ENCODE measurements around the gene MYPN.

Gene MYPN

GRCh38 chr10:68106656-68107055 lies 2.6 kb upstream of the MYPN start:
- Mint-ChIP-seq H3K4me1 (ENCODE audit: low read depth) (no peaks in the 10 kb centered on the region), H3K36me3 (ENCODE audit: low read depth) (no peaks in the 10 kb centered on the region), H3K27me3 (ENCODE audit: low read depth) (peaks cover 22% of the 10 kb centered on the region), H3K9me3 (no peaks in the 10 kb centered on the region), H3K27ac (no peak overlapping the region), H3K4me3 (no peak overlapping the region)

DNA sequence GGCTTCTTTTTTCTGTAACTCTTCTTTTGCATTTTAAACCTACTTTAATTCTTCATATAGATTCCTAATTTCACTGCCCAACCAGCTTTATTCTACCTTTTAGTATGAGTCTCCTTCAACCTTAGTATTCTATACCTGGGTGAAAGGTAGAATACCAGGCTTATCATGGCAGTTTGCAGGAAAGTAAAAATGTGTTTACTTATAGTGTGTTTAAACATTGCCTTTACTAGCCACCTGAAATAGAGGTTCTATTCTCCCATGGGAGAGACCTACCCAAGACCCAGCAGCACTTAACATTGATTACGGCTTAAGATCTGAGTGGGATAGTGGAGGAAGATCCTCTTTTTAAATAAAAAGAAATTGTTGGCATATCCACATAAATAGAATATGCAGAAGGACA lies 1.6 kb upstream of the MYPN start:
- no peaks in the 10 kb centered on the region for H3K4me1 Mint-ChIP-seq (ENCODE audit: low read depth)
- no peaks in the 10 kb centered on the region for H3K36me3 Mint-ChIP-seq (ENCODE audit: low read depth)
- H3K27me3 Mint-ChIP-seq (ENCODE audit: low read depth), result peaks cover 26% of the 10 kb centered on the region
- H3K4me3 Mint-ChIP-seq, result no peak overlapping the region
- H3K9me3 Mint-ChIP-seq, result no peaks in the 10 kb centered on the region
- H3K27ac Mint-ChIP-seq, result no peak overlapping the region

- Mint-ChIP-seq H3K27me3 (ENCODE audit: low read depth) (peaks cover 26% of the 10 kb centered on the region), H3K36me3 (ENCODE audit: low read depth) (no peaks in the 10 kb centered on the region), H3K4me1 (ENCODE audit: low read depth) (no peaks in the 10 kb centered on the region), H3K9me3 (no peaks in the 10 kb centered on the region), H3K4me3 (no peak overlapping the region), H3K27ac (no peak overlapping the region)
Measured at GRCh38 chr10:68108051-68108450, 1.2 kb upstream of the MYPN start.

- Mint-ChIP-seq H3K27ac (no peak overlapping the region), H3K27me3 (ENCODE audit: low read depth) (peaks cover 22% of the 10 kb centered on the region), H3K4me1 (ENCODE audit: low read depth) (no peaks in the 10 kb centered on the region), H3K9me3 (no peaks in the 10 kb centered on the region), H3K4me3 (no peak overlapping the region), H3K36me3 (ENCODE audit: low read depth) (no peaks in the 10 kb centered on the region)
Measured at GRCh38 chr10:68108653-68109052, 635 bp upstream of the MYPN start.

GRCh38 chr10:68110027-68110426 lies 739 bp downstream of the MYPN start:
- Mint-ChIP-seq H3K9me3 (no peaks in the 10 kb centered on the region), H3K36me3 (ENCODE audit: low read depth) (no peaks in the 10 kb centered on the region), H3K4me1 (ENCODE audit: low read depth) (no peaks in the 10 kb centered on the region), H3K27me3 (ENCODE audit: low read depth) (peaks cover 22% of the 10 kb centered on the region), H3K27ac (no peak overlapping the region), H3K4me3 (no peak overlapping the region)

GRCh38 chr10:68111584-68111983 lies 2.3 kb downstream of the MYPN start:
- H3K27me3 Mint-ChIP-seq (ENCODE audit: low read depth), result peaks cover 21% of the 10 kb centered on the region
- no peak overlapping the region for H3K4me3 Mint-ChIP-seq
- H3K27ac Mint-ChIP-seq, result no peak overlapping the region
- H3K9me3 Mint-ChIP-seq, result no peaks in the 10 kb centered on the region
- H3K4me1 Mint-ChIP-seq (ENCODE audit: low read depth), result no peaks in the 10 kb centered on the region
- no peaks in the 10 kb centered on the region for H3K36me3 Mint-ChIP-seq (ENCODE audit: low read depth)

GRCh38 chr10:68112837-68113236 lies 3.5 kb downstream of the MYPN start:
- H3K27ac Mint-ChIP-seq, result no peak overlapping the region
- peaks cover 17% of the 10 kb centered on the region for H3K27me3 Mint-ChIP-seq (ENCODE audit: low read depth)
- no peaks in the 10 kb centered on the region for H3K9me3 Mint-ChIP-seq
- no peaks in the 10 kb centered on the region for H3K4me1 Mint-ChIP-seq (ENCODE audit: low read depth)
- no peaks in the 10 kb centered on the region for H3K36me3 Mint-ChIP-seq (ENCODE audit: low read depth)
- no peak overlapping the region for H3K4me3 Mint-ChIP-seq

DNA sequence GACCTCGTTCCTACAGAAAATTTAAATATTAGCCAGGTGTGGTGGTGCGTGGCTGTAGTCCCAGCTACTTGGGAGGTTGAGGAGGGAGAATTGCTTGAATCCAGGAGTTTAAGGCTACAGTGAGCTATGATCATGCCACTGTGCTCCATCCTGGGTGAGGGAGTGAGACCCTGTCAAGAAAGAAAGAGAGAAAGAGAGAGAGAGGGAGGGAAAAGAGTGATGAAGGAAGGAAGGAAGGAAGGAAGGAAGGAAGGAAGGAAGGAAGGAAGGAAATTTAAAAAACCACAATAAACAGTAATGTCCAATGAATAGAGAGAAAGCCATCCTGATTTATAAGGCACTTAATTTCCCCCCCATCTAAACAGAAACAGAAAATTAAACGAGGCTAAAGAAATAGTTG lies 9.4 kb downstream of the MYPN start:
- Mint-ChIP-seq H3K27me3 (ENCODE audit: low read depth) (peaks cover 3% of the 10 kb centered on the region), H3K4me1 (ENCODE audit: low read depth) (no peaks in the 10 kb centered on the region)

DNA sequence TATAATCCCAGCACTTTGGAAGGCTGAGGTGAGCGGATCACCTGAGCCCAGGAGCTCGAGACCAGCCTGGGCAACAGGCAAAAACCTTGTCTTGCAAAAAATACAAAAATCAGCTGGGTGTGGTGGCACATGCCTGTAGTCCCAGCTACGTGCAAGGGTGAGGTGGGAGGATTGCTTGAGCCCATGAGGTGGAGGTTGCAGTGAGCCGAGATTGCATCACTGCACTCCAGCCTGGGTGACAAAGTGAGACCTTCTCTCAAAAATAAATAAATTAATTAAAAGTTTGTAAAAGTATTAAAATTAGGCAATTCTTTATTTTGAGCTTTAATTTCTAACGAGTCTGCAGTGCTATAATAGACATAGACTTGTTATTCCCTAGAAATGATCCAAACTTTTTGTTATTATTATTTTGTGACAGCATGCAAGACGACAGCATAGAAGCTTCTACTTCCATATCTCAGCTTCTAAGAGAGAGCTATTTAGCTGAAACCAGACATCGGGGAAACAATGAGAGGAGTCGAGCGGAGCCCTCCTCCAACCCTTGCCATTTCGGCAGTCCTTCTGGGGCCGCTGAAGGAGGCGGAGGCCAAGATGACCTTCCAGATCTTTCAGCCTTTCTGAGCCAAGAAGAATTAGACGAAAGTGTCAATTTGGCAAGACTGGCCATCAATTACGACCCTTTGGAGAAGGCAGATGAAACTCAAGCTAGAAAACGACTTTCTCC lies 11.9 kb downstream of the MYPN start:
- Mint-ChIP-seq H3K4me1 (ENCODE audit: low read depth) (no peaks in the 10 kb centered on the region), H3K27me3 (ENCODE audit: low read depth) (no peaks in the 10 kb centered on the region), H3K9me3 (no peaks in the 10 kb centered on the region), H3K36me3 (ENCODE audit: low read depth) (no peaks in the 10 kb centered on the region), H3K4me3 (no peak overlapping the region), H3K27ac (no peak overlapping the region)

More for the DNA sequence above, 9.4 kb downstream of the MYPN start:
- Mint-ChIP-seq H3K9me3 (no peaks in the 10 kb centered on the region), H3K4me3 (no peak overlapping the region), H3K36me3 (ENCODE audit: low read depth) (no peaks in the 10 kb centered on the region), H3K27ac (no peak overlapping the region)

DNA sequence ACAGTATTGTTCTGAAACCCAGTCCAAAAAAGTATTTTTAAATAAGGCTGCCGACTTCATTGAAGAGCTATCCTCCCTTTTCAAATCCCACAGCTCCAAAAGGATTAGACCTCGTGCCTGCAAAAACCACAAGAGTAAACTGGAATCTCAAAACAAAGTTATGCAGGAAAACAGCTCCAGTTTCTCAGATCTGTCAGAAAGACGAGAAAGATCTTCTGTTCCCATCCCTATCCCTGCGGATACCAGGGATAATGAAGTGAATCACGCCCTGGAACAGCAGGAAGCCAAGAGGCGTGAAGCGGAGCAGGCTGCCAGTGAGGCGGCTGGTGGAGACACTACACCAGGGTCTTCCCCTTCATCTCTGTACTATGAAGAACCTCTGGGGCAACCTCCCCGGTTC lies 12.6 kb downstream of the MYPN start:
- H3K36me3 Mint-ChIP-seq (ENCODE audit: low read depth), result no peaks in the 10 kb centered on the region
- no peak overlapping the region for H3K4me3 Mint-ChIP-seq
- no peaks in the 10 kb centered on the region for H3K4me1 Mint-ChIP-seq (ENCODE audit: low read depth)
- H3K27ac Mint-ChIP-seq, result no peak overlapping the region
- H3K27me3 Mint-ChIP-seq (ENCODE audit: low read depth), result no peaks in the 10 kb centered on the region
- H3K9me3 Mint-ChIP-seq, result no peaks in the 10 kb centered on the region

- Mint-ChIP-seq H3K4me1 (ENCODE audit: low read depth) (no peaks in the 10 kb centered on the region), H3K9me3 (no peaks in the 10 kb centered on the region), H3K27ac (no peak overlapping the region)
Measured at GRCh38 chr10:68124718-68125117, 15.4 kb downstream of the MYPN start.

DNA sequence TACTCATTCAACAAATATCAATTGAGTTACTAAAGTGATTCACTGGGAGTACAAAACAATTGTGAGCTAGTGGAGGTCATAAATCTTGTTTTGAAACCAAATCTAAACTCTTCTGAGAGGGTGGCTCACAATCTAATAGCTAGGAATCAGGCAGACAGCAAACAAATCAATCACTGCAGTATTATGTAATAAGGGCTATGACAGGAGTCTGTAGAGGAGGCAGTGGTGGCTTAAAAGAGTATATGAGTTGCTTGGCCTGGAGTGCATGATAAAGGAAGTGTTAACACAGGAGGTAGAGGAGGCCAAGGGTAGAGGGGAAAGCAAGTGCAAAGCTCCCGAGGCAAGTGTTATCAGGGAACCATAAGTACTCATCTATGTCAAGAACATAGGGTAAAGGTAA lies 16.5 kb downstream of the MYPN start:
- H3K4me1 Mint-ChIP-seq (ENCODE audit: low read depth), result no peaks in the 10 kb centered on the region
- H3K27me3 Mint-ChIP-seq (ENCODE audit: low read depth), result peaks cover 12% of the 10 kb centered on the region
- H3K36me3 Mint-ChIP-seq (ENCODE audit: low read depth), result no peaks in the 10 kb centered on the region
- no peak overlapping the region for H3K4me3 Mint-ChIP-seq
- H3K27ac Mint-ChIP-seq, result no peak overlapping the region
- H3K9me3 Mint-ChIP-seq, result no peaks in the 10 kb centered on the region

More at GRCh38 chr10:68124718-68125117, 15.4 kb downstream of the MYPN start:
- Mint-ChIP-seq H3K4me3 (no peak overlapping the region), H3K36me3 (ENCODE audit: low read depth) (no peaks in the 10 kb centered on the region), H3K27me3 (ENCODE audit: low read depth) (peaks cover 12% of the 10 kb centered on the region)

GRCh38 chr10:68128015-68128414 lies 18.7 kb downstream of the MYPN start:
- Mint-ChIP-seq H3K4me1 (ENCODE audit: low read depth) (no peaks in the 10 kb centered on the region), H3K9me3 (no peaks in the 10 kb centered on the region), H3K36me3 (ENCODE audit: low read depth) (no peaks in the 10 kb centered on the region), H3K27me3 (ENCODE audit: low read depth) (peaks cover 12% of the 10 kb centered on the region), H3K4me3 (no peak overlapping the region), H3K27ac (no peak overlapping the region)

- H3K4me1 Mint-ChIP-seq (ENCODE audit: low read depth), result no peaks in the 10 kb centered on the region
- H3K27me3 Mint-ChIP-seq (ENCODE audit: low read depth), result peaks cover 12% of the 10 kb centered on the region
- H3K4me3 Mint-ChIP-seq, result no peak overlapping the region
- H3K9me3 Mint-ChIP-seq, result no peaks in the 10 kb centered on the region
- H3K27ac Mint-ChIP-seq, result no peak overlapping the region
- no peaks in the 10 kb centered on the region for H3K36me3 Mint-ChIP-seq (ENCODE audit: low read depth)
Measured at GRCh38 chr10:68132391-68132790, 23.1 kb downstream of the MYPN start.

- Mint-ChIP-seq H3K36me3 (ENCODE audit: low read depth) (no peaks in the 10 kb centered on the region), H3K27ac (no peak overlapping the region), H3K4me1 (ENCODE audit: low read depth) (no peaks in the 10 kb centered on the region), H3K9me3 (no peaks in the 10 kb centered on the region), H3K27me3 (ENCODE audit: low read depth) (peaks cover 6% of the 10 kb centered on the region), H3K4me3 (no peak overlapping the region)
Measured at GRCh38 chr10:68133523-68133922, 24.2 kb downstream of the MYPN start.

GRCh38 chr10:68135362-68135761 lies 26.1 kb downstream of the MYPN start:
- Mint-ChIP-seq H3K27me3 (ENCODE audit: low read depth) (peaks cover 16% of the 10 kb centered on the region), H3K4me1 (ENCODE audit: low read depth) (no peaks in the 10 kb centered on the region), H3K9me3 (no peaks in the 10 kb centered on the region), H3K36me3 (ENCODE audit: low read depth) (no peaks in the 10 kb centered on the region), H3K4me3 (no peak overlapping the region), H3K27ac (no peak overlapping the region)
